GM12865 (cell line): Measurements from ENCODE around the gene CSNK1E.
"Not testable (repeated sequence)": the region's sequence is repeated elsewhere in the genome, so short reads cannot be mapped to it uniquely, and the experiment has no call there.

Experiments used
- DNase-seq: peaks from one replicate; pipeline ENCODE4 v3.0.0; 2010; ENCODE audit warnings: low read depth
- H3K4me3 ChIP-seq: 2 replicates; pipeline ENCODE4 v1.5.1; 2011; ENCODE audit warnings: mild to moderate bottlenecking, low read depth, low read length, control low read depth
- TF ChIP-seq, protein P1 (sequence below): IDR thresholded peaks from 2 replicates; pipeline ENCODE4 v1.5.1; 2011; ENCODE audit warnings: low read length, control low read depth, low read depth, inconsistent platforms; ENCODE audit not compliant: insufficient read depth; ENCODE audit errors: missing control alignments

Gene CSNK1E

DNA sequence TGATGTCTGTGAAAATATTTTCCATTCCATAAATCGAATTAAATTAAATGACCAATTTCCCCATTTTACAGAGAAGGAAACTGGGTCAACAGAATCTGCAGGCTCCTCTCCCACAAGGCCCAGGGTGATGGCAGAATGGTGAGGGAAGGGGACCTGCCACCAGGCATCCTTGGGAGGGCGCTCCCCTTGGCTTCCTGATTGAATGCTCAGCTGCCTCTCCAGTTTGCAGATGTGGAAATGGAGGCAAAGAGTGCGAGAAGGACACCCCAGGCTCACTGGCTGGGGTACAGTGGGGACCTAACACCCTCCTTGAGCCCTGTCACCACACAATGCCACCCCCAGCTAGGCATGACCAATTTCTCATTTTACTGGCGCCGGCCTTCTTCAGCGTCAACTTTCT is 28.5 kb upstream of the CSNK1E start:
- DNase-seq, result no peak
- TF ChIP-seq, protein P1, sequence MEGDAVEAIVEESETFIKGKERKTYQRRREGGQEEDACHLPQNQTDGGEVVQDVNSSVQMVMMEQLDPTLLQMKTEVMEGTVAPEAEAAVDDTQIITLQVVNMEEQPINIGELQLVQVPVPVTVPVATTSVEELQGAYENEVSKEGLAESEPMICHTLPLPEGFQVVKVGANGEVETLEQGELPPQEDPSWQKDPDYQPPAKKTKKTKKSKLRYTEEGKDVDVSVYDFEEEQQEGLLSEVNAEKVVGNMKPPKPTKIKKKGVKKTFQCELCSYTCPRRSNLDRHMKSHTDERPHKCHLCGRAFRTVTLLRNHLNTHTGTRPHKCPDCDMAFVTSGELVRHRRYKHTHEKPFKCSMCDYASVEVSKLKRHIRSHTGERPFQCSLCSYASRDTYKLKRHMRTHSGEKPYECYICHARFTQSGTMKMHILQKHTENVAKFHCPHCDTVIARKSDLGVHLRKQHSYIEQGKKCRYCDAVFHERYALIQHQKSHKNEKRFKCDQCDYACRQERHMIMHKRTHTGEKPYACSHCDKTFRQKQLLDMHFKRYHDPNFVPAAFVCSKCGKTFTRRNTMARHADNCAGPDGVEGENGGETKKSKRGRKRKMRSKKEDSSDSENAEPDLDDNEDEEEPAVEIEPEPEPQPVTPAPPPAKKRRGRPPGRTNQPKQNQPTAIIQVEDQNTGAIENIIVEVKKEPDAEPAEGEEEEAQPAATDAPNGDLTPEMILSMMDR, result no peak
- H3K4me3 ChIP-seq, result no peak overlapping the region

DNA sequence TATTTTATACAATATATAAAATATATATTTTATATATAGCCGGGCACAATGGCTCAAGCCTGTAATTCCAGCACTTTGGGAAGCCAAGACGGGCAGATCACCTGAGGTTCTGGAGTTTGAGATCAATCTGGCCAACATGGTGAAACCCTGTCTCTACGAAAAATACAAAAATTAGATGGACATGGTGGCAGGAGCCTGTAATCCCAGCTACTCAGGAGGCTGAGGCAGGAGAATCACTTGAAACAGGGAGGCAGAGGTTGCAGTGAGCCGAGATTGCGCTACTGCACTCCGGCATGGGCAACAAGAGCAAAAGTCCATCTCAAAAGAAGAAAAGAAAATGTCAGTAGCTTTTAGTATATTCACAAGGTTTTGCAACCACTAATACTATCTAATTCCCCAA is 22.7 kb upstream of the CSNK1E start:
- H3K4me3 ChIP-seq, DNase-seq: not testable (repeated sequence)

DNA sequence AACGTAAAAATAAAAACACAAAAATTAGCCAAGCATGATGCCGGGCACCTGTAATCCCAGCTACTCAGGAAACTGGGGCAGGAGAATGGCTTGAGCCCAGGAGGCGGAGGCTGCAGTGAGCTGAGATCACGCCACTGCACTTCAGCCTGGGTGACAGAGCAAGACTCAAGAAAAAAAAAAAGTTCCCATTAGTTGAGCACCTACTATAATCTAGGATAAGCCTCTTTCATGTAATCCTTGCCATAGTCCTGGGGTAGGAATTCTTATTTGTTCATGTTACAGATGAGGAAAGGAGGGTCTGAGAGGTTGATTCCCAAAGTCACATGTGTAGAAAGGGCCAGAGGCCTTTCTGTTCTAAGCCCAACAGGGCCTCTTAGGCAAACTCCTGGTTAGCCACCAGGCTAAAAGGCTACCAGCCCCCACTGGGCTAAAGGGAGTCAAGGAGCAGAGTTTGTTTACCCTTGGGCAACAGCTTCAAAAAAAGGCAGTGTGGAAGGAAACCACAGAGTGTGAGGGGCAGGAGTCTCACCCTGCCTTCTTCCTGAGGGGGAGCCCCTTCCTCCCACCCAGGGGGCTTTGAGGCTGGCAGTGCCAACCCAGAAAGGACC is 21.6 kb upstream of the CSNK1E start:
- DNase-seq, result no peak
- no peak overlapping the region for H3K4me3 ChIP-seq
- TF ChIP-seq, protein P1, result no peak

DNA sequence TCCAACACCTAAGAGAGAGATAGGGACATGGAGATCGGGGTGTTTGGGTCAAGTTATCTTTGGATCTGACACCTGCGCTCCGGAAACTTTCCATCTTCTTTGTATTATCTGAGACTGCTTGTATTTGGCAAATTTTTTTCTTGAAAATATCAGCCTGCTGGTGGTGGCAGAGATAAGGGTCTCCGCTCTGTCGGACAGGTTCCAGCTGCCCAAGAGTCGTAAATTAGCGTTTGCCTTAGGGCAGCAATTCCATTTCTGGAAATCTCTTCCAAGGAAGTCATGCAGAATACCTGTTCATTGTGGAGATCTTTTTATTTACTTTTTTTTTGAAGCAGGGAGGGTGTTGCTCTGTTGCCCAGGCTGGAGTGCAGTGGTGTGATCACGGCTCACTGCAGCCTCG is 19.5 kb upstream of the CSNK1E start:
- no peak overlapping the region for H3K4me3 ChIP-seq
- TF ChIP-seq, protein P1, result no peak
- no peak for DNase-seq

DNA sequence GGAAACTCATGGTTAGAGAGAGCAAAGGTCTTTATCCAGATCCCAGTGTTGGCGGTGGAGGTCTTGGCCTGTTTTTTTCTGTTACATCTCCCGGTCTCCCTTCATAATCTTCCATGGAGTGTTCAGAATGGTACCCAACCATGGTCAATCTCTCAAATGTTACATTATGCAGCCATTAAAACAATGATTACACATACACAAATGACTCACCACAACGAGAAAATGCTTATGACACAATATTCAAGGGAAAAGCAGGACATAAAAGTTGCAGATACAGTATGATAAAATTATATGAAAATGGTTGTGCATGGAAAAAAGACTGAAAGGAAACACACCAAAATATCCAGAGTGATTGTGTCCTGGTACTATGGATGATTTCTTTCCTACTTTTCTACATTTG is 17.8 kb upstream of the CSNK1E start:
- DNase-seq, result no peak
- H3K4me3 ChIP-seq, result no peak overlapping the region
- TF ChIP-seq, protein P1, result no peak

DNA sequence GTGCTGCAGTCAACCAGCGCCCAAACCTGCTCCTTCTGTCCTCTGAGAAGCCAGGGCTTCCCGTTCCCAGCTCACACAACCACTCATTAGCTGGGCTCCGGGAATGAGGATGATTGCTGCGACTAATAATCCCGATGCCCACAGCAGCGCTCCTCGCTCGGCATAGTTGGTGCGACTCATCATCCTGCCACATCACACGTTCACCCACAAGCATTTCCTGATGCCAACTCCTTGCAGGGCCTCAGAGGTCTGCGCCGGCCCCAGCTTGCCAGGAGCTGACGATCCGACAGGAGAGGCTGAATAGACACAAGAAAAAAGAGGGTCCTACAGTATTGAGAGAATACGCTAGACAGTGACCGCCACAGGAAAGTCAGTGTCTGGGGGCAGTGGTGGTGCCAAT is 10.6 kb upstream of the CSNK1E start:
- no peak overlapping the region for H3K4me3 ChIP-seq
- TF ChIP-seq, protein P1, result no peak
- no peak for DNase-seq

DNA sequence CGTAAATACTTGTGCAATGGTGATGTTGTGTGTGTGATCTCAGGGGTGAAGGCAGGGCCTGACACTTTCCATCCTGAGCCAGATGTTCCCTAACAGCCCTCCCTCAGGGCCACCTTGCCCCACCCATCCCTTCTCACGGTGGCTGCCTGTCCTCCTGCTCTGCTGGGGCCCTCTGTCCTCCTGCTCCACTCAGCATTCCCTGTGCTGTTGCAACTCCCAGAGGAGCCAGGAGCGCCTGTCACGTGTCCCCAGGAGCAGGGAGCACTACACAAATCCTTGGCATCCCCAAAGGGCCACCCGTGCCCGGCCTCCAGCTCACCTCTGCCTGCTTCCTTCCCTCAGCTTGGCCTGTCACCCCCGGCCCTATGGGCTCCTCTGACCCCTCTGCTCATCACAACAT is 10.2 kb upstream of the CSNK1E start:
- DNase-seq, result no peak
- TF ChIP-seq, protein P1, result no peak
- H3K4me3 ChIP-seq, result no peak overlapping the region
